Occipital lobe (tissue), 2 donors: Measurements from ENCODE around the gene CFAP20DC. TPM values are rescaled to one million over a fixed set of nuclear protein-coding genes. Genes with fewer than 3 reads are reported as not detected.
"Not testable (repeated sequence)": the region's sequence is repeated elsewhere in the genome, so short reads cannot be mapped to it uniquely, and the experiment has no call there.

Experiments
- DNase-seq: peaks from one replicate; lab custom pipeline; 2025; lab: John Stamatoyannopoulos, UW
- total RNA-seq: library from RNA; depleted of rRNA; stranded (reverse); fragments of >200 nt; gene quantifications from one replicate; pipeline ENCODE4 v1.2.3, GENCODE V29; 2014

The CFAP20DC gene
- 4.4 TPM for total RNA-seq

DNA sequence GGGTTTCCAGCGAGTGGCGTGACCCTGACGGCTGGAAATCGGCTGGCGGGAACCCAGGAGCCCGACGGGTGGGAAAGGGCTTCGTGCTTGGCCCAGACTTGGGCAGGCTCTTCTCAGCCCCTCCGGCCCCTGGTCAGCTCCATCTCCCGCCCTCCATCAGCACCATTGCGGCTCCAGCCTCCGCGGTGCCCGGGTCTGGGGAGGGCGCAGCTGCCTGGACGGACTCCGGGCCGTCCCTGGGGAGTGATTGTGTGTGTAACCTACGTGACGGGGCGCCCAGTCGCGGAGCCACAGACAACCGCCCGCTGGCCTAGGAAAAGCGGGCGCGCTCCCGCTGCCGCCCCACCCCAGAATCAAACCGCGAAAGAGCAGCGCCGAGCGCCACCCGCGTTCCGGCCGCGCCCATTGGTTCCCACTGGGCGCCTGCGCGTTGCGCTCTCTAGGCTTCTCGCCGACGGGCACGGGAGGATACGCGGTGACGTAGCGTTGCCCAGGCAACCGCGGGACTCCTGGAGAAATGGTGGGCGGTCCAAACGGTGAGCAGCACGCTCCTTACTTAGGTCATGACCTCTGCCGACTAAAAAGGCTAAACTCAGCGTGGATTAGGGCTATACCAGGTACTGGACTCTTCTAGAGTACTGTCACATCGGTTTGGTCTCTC is at the start of gene CFAP20DC:
TSS of gene CFAP20DC (minus strand) at position 355 of the 661 bp plus-strand sequence. CDS start 394 bp downstream, outside the sequence.
- peak; percentile 70 for DNase-seq

DNA sequence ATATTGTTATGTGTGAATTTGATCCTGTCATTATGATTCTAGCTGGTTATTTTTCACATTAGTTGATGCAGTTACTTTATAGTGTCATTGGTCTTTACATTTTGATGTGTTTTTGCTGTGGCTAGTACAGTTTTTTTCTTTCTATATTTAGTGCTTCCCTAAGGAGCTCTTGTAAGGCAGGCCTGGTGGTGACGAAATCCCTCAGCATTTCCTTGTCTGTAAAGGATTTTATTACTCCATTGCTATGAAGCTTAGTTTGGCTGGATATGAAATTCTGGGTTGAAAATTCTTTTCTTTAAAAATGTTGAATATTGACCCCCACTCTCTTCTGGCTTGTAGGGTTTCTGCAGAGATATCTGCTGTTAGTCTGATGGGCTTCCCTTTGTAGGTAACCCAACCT is 48.7 kb upstream of the CFAP20DC start:
- not testable (repeated sequence) for DNase-seq

DNA sequence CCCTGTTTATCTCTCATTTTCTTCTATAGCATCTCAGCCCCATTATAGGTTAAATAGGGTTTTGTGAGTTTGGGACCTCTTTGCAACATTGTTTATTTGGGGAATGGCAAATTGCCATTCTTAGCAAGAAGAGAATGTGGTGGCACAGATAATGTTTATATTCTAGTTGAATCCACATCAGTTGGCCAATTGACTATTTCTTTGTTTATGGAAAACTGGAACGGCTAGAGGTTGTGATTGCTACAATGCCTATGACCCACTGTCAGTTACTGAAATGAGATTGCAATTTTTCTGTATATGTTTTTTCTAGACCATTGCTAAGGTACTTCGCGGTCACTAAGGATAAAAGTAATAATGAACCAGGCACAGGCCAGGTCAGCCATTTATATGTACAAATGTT is 44.6 kb upstream of the CFAP20DC start:
- no peak for DNase-seq

DNA sequence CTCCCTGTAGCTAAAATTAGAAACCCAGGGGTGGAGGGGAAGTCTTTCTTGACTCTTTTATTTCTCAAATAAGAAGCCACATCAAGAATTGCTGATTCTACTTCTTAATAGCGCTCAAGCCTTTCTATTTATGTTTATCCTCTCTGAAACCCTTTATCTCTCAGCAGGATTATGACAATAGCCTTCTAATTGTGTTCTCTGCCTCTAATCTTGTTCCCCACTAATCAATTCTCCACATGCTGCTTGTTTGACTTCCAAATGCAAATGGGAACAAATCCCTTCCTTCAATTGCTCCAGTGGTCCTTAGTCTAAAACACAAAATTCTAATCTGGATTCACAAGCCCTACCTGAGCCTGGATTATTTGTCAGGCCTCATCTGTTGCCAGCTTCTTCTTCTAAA is 43.7 kb upstream of the CFAP20DC start:
- DNase-seq: no peak

DNA sequence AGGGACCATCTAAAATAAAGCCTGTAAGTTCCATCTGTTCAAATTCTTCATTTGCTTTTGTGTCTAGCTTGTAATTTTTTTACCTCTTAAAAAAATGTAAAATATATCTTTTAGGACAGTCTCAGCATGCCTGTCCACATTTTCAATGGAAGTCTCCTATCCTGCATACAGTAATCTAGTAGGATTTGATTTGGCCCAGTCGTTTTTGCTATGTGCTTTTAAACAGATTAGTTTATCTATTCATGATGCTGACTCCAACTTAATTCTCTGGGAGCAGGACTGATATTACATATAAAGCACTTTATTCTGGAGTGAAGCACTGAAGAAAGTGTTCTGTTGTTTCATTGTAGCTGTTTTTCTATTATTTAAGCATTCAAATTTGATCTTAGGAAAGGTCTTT is 38.9 kb upstream of the CFAP20DC start:
- DNase-seq: no peak

DNA sequence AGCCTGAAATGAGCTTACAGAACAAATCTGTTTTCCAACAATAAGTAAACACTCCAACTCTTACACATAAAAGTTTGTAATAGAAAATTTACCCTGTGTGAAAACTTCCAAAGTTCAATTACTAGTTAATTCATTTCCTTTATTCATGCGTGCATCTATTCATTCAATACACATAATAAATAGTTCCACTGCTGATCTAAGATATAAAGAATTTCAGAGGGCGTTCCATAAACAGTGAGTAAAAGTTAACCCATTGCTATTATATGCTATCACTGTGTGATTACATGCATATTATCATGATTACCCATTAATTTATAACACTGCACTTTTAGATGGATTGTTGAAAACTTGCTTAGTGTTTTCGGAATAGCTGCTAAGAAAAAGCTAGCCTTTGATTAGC is 36.2 kb upstream of the CFAP20DC start:
- DNase-seq: no peak

DNA sequence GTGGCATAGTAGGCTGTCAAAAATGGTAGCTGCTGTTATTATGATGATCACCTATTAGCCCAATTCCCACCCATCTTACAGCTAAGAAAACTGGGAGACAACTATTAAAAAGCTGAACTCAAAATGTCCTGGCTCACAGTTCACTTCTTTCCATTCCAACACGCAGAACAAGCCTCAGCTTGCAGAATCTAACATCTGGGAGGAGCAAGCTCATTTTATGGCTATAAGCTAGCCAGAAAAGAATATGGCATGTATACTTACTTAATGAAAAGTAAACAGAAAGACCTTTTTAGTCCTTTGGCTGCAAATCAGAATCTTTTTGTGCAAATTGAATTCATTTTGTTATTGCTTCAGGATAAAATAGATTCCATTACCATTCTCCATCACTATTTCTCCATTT is 34.8 kb upstream of the CFAP20DC start:
- DNase-seq: no peak

DNA sequence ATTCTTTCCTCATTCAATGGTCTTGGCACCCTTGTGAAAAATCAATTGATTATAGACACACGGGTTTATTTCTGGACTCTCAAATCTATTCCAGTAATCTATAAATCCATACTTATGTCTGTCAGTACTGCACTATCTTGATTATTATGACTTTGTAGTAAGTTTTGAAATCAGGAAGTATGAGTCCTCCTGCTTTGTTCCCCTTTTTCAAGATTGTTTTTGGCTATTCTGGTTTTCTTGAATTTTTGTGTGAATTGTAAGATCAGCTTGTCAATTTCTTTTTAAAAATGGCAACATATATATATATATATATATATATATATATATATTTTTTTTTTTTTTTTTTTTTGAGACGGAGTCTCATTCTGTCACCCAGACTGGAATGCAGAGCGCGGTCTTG is 32.3 kb upstream of the CFAP20DC start:
- no peak for DNase-seq

DNA sequence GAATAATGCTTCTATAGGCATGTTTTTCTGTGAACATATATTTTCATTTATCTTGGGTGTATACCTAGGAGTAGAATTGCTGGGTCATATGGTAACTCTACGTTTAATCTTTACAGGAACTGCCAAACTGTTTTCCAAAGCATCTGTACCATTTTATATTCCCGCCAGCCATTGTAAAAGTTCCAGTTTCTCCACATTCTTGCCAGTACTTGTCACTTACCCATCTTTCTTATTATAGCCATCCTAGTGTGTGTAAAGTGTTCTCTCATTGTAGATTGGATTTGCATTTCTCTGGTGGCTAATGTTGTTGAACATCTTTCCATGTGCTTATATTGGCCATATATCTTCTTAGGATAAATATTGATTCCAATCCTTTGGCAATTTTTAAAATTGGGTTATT is 31.2 kb upstream of the CFAP20DC start:
- no peak for DNase-seq

DNA sequence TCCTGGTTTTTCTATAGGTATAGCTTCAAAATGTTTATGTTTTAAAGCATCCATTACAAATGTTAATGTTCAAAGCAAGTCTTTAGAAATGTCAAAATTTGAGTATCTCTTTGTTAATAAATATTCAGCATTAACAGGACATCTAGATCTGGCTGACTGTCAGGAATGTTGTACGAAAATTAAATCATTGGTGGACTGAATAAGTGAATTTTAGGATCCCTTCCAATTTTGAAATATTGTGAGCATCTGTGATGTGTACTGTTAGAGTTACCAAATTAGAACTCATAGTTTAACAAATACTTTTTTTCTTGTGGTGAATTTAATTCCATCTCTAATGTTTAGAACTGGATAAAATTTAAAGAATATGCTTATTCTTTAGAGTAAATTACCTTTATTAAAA is 30.1 kb upstream of the CFAP20DC start:
- no peak for DNase-seq

DNA sequence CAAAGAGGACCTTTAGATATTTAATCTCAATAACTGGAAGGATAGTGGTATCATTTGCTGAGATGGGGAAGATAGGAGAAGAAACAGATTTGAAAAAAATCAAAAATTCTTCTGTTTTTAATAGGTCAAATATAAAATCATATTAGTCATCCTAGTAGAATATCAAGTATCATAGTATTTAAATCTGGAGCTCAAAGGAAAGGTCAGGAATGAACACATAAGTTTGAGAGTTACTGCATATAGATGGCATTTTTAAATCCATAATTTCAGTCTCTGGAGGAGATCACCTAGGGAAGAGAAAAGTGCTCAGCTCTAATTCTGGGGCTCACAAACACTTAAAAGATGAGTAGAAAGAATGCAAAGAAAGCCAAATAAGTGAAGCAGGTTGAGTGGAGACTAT is 24.9 kb upstream of the CFAP20DC start:
- no peak for DNase-seq

DNA sequence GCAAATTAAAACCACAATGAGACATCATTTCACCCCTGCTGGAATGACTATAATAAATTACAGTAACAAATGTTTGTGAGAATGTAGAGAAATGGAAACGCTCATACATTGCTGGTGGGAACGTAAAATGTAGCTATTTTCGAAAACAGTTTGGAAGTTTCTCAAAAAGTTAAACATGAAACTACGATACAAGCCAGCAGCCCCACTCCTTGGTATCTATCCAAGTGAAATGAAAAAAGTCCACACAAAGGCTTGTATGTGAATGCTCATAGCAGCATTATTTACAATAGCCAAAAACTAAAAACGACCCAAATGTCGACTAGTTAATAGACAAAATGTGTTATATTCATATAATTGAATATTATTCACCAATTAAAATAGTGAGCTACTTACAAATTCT is 22.9 kb upstream of the CFAP20DC start:
- DNase-seq: no peak

DNA sequence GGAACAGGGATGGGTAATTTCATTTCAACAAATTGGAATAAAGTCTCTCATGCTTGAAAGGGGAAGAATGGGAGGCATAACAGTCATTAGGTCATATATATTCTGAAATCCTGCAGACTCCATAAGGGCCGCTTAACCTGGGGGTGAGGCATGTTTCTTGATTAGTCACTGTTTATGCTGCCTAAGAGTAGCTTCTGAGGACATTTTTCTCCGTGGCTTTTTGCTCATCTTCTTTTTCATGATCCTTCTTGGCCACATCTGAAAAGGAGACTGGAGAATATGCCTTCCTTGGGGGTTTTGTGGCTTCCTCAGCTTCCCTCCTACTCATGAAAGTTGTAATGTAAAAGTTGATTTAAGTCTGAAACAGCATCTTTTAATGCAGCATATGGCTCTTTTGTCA is 20.0 kb upstream of the CFAP20DC start:
- no peak for DNase-seq

DNA sequence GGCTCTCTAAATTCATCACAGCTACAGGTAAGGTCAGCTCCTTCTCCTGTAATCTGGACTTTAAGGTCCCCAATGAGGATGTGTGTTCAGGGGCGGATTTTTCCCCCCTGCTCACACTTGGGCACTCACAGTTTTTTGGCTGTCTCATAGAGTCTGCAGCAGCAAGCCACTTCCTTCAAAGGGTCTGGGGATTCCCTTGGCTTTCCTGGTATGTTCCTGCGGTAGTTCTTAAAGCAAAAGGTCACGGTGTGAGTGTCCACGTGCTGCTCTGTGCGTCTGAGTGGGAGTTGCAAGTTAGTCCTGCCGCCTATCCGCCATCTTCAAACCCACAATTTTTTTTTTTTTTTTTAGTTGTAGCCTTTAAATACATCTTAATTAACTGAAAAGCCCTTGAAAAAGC is 15.4 kb upstream of the CFAP20DC start:
- DNase-seq: no peak

DNA sequence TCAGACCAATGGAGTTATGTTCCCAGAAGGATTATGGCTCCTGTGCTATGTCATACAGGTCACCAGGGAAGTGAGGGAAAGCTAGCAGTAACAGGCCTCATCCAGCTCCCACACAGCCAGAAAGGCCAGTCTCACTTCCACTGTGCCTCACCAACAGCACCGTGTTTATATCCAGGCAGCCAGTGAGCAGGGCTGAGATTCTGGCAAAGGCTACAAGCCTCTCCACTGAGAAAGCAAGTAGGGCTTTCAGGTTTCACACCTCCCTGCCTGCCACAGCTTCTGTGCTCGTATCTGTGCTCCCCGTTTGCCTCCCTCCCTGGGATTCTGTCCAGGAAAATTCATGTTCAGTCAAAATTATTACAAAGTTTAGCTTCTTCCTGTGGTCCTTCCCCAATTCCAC is 14.9 kb upstream of the CFAP20DC start:
- no peak for DNase-seq

DNA sequence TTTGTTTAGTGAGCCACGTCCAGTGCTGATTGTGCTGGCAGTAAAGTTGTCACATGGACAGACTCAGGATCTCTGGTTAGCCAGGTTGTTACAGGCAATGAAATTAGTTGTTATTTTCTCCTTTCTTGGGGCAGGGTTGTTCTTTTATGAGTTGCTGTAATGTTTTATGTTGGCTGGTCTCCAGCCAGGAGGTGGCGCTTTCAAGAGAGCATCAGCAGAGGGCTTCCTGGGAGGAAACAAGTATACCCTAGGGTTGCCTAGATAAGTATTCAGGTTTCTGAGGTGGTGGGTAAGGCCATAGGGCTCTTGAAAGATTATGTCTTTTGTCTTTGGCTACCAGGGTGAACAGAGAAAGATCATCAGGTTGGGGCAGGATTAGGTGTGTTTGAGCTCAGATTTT is 14.5 kb upstream of the CFAP20DC start:
- DNase-seq: no peak

DNA sequence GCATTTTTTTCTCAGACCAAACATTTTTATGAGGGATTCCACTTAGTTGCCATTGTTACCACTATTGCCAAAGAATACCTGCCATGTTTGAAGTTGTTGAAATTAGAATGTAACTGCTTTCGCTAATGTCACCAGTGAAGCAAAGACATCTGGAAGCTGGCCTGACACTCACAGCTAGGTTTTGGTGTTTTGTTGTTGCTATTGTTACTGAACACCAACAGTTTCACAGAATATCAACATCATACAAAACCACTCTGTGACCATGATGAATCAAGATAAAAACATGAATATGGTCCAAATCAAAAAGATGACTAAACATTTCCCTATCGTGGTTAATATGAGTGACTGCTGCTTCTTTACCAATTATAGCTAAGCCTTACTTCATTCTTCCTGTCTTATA is 6.9 kb upstream of the CFAP20DC start:
- no peak for DNase-seq

DNA sequence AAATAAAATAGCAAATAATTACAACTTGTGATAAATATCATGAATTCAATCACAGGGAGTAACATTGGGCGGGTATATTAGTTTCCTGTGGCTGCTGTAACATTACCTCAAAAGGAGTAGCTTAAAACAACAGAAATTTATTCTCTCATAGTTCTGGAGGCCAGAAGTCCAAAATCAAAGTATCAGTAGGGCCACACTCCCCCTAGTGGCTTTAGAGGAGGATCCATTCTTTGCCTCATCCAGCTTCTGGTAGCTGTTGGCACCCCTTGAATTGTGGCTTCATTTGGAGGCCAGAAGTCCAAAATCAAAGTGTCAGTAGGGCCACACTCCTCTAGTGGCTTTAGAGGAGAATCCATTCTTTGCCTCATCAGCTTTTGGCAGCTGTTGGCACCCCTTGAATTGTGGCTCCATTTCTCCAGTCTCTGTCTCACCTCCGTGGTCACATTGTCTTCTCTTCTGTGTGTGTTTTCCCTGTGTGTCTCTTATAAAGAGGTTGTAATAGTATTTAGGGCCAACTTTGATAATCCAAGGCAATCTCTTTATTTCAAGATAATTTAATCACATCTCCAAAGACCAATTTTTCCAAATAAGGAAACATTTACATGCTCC is 3.1 kb upstream of the CFAP20DC start:
- no peak for DNase-seq

DNA sequence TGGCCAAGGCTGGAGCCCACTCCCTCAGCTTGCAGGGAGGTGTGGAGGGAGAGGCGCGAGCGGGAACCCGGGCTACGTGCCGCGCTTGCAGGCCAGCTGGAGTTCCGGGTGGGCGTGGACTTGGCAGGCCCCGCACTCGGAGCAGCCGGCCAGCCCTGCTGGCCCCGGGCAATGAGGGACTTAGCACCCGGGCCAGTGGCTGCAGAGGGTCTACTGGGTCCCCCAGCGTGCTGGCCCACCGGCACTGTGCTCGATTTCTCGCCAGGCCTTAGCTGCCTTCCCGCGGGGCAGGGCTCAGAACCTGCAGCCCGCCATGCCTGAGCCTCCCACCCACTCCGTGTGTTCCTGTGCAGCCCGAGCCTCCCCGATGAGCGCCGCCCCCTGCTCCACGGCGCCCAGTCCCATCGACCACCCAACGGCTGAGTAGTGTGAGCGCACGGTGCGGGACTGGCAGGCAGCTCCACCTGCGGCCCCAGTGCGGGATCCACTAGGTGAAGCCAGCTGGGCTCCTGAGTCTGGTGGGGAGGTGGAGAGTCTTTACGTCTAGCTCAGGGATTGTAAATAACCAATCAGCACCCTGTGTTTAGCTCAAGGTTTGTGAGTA is 1.1 kb upstream of the CFAP20DC start:
- not testable (repeated sequence) for DNase-seq

DNA sequence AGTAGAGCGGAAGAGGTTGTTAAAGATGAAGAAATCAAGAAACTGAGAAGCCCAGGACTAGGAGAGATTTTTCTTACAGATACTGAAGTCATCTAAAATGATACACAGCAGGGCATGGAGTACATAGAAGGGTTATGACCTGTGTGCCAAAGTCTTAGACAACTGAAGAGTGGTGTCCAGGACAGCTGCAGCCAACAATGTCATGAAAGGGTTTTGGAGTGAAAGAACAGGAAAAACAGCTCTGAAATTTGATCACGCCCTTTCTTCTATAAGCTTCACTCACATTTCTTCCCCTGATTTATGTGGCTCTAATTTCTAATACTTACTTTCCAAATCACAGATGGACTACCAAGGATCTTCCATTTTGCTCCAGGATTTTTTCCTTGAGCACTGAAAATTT is 3.0 kb downstream of the CFAP20DC start:
- no peak for DNase-seq

DNA sequence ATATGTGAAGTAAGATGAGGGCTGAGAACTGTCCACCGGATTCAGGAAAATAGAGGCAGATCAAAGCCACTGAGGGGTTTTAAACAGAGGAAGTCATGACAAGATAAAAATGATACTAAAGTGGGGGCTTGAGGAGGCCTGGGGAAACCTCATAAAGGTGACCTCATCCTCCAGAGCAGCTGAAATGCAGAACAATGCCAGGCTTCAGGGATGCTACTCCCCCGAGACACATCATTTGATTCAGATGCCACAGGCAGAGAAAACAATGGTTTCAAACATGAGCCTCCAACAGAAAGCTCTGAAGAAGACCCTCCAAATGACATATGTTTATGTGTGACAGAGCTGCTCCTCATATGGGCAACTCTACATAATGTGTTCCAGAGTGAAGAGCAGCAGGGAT is 6.4 kb downstream of the CFAP20DC start:
- no peak for DNase-seq

DNA sequence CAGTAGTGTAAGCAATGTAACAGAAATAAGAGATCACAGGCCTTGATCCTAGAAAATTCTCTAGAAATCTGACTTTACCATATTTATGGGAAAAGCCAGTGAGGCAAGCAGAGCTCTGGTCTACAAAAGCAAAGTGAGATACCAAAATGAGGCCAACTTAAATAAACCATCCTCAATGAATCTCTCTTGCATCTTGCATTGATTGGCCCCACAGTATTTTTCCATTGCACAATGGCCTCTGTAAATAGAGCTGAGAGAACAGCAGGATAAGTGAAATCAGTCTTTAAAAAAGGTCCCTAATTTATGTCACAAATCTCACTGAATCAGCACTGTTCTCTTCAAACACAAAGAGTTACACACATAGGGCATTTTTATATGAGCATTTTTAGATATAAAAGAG is 8.9 kb downstream of the CFAP20DC start:
- no peak for DNase-seq

DNA sequence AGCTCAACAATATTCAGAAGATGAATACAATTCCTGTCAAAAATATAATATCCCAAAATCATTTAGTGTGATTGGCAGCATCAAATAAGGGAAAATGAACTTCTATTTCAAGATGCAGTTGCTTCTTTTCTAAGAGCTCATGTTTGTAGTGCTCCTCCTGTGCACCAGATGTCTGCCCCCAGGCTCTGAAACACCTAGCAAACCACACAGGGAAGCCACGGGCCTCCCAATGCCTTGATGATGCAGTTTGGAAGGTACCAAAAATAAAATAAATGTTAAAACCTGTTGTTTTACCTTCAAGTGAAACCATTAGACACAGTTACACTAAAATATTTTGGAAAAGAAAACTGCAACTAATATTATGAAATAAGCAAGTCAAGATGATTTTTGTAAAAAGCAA is 22.2 kb downstream of the CFAP20DC start:
- no peak for DNase-seq
